NOMO-1 treated with dmso at 0.1 percent for 144 hours (cell line): ENCODE results near the gene PYY.
"Not testable (repeated sequence)": the region's sequence is repeated elsewhere in the genome, so short reads cannot be mapped to it uniquely, and the experiment has no call there.

Experiments used
- DNase-seq: peaks from one replicate; lab custom pipeline; 2025; ENCODE audit not compliant: unreplicated experiment; lab: John Stamatoyannopoulos, UW

The PYY gene

GRCh38 chr17:43953746-43954145, at the start of gene PYY:
Gene PYY, minus strand, starts transcription at chr17:43953940. Its CDS starts 457 bp downstream, at chr17:43953483.
- no peak for DNase-seq

GRCh38 chr17:44002141-44002848, 48.6 kb upstream of the PYY start:
- DNase-seq: no peak

GRCh38 chr17:44001461-44001920, 47.8 kb upstream of the PYY start:
- no peak for DNase-seq

DNA sequence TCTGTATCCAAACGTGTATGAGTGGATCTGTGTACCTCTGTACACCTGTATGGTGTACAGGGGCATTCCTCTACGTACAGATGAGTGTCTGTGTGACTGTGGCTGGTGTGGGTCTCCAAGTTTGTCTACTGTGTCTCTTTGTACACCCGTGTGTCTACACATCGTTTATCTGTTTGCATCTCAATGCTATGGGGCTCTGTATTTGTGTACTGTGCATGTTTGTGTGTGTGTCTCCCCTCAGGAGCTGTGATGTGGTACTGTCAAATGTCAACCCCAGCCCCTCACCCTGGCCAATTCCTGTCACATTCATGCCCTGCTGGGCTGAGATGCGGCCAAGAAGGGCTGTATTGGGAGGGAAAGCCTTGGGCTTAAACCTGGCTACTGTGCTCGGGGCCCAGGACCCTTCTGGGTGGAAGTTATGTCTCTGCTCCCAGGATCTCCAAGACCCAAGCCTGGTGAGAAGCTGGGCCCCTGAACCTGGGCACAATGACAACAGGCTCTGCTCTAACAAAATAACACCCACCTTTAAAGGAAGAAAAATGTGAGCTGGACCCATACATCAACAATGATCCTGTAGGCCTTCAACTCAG, 47.2 kb upstream of the PYY start:
- no peak for DNase-seq

GRCh38 chr17:44000141-44000860, 46.6 kb upstream of the PYY start:
- DNase-seq: no peak

GRCh38 chr17:43999024-43999423, 45.3 kb upstream of the PYY start:
- no peak for DNase-seq

- DNase-seq: peak; percentile 15
These were observed 44.8 kb upstream of the PYY start for GRCh38 chr17:43998552-43998951.

- not testable (repeated sequence) for DNase-seq
These were observed 43.4 kb upstream of the PYY start for GRCh38 chr17:43997180-43997579.

GRCh38 chr17:43995150-43995471, 41.4 kb upstream of the PYY start:
- DNase-seq: no peak

GRCh38 chr17:43994272-43995149, 40.8 kb upstream of the PYY start:
- DNase-seq: no peak

DNA sequence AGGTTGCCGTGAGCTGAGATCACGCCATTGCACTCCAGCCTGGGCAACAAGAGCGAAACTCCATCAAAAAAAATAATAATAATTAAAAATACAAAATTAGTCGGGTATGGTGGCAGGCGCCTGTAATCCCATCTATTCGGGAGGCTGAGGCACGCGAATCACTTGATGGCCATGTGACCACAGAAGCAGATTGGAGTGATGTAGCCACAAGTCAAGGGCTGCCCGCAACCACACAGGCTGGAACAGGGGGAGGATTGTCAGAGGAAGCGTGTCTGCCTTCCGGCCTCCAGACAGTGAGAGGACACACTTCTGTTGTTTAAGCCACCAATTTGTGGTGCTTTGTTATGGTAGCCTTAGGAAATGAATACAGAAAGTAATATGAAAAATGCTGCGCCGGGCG, 38.9 kb upstream of the PYY start:
- no peak for DNase-seq

DNA sequence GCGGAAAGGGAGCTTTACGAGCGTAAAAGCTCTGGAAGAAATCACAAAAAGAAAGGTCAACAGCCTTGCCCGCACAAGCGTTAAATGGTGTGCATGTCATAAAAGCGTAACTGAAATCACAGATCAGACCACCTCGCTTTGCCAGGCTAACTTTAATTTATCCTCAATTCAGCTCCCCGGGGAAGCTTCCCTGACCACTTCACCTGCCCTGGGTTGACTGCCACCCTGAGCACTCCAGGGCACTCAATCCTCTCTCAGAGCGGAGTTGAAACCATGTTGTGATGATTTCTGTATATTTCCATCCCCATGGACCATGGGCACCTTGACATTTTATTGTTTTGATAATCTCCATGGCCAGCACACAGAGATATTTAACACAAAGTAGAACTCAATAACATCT, 34.6 kb upstream of the PYY start:
- DNase-seq: no peak

DNA sequence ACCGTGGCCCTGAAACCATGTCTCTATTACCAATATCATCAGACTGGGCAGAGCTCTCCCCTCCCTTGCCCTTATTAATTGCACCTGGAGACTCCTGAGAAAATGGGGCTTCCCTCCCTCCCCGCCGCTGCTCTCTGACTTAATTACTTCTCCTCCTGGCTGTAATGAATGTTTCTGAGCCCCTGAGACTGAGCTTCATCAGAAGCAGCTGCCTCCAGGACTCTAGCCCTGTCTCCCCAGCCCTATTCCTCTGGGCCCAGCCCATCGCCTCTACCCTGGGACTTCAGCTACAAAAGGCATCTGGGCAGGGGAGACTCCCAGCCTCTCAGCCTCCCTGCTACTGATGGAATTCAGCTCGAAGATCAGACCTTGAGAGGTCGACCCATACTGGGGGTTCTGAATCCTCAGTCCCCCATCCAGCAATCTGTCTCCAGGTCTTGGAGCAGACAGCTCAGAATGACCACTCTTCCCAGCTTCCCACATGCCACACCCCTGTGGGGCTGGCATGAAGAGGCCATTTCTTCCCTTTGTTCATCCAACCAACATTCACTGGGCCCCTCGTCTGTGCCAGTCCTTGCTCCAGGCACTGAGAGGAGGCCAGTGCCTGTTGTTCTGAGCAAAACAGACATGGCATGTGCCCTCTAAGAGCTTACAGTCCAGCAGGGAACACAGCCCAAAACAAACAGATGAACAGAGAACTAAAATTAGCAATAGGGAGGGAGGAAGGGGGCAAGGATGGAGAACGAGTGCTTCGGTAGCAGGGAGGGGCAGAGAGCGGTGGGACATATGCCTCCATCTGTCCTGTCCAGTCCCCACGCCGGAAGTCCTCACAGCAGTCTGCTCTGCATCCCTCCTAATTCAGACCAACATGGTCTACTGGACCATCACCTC, 33.6 kb upstream of the PYY start:
- DNase-seq: no peak

- no peak for DNase-seq
These were observed 32.7 kb upstream of the PYY start for GRCh38 chr17:43986225-43986981.

DNA sequence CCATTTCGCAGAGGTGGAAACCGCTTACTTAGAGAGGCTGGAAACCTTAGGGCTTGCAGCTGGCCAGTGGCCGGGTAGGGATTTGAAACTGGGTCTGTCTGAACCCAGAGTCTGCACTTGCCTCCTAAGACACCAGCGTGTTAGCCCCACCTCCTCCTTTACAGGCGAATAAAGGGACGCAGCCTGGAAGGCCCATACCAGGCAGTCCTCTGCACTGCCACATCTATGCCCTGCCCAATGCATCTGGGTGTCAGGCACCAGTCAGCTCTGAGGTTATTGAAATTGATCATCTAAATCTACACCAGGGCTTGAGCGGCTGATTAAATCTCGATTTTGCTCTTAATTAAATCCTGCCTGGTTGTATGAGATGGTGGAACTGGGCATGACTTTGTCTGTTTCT, 30.8 kb upstream of the PYY start:
- DNase-seq: no peak

DNA sequence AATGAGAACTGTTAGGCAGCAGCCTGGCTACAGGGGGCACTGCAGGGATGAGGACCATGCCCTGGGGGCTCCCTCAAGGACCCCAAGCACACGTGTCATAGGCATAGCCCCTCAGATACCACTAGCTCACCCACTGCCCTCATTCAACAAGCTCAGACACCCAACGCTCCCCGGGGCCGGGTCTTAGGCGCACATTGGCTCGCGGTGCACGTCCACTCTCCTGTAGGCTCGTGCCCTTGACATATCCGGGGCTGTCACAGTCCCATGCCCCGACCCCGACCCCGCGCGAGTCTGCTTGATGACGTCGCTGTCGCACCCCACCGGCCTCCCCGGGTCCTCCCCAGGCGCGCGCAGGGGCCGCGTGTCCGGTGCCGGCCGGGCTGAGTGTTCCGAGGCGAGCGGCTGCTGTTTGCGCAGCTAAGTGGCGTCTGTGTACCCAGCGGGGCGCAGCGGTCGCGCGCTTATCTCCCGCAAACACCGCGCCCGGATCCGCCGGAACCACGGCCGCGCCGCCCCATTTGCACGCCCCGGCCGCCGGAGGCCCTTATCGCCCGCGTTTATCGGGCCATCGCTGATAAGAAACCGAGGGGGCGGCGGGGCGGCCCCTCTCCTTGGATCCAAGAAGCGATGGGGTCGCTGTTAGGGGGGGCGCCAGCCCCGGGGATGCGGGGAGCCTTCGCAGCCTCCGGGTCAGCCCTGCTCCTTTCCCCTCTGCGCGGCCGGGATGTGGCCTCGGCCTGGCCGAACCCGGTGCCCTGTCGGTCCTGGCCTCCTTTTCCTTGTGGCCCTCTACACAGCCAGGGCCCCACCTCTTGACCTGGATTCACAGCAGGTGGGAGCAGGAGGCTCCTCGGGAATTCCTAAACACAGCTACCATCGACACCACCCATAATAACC, 30.0 kb upstream of the PYY start:
- DNase-seq: no peak

DNA sequence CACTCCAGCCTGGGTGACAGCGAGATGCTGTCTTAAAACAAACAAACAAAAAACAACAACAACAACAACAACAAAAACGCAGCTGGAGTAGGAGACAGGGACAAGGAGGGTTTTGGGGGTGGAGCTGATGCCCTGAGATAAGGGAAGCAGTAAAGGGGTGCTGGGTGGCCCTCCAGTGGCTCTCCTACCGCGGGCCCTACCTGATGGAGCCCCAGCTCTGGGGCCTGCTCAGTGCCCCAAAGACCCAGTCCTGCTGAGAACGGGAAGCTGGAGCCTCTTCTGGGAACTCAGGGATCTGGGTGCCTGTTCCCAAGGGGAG, 29.4 kb upstream of the PYY start:
- no peak for DNase-seq

- DNase-seq: no peak
These were observed 28.4 kb upstream of the PYY start for GRCh38 chr17:43982171-43982570.

DNA sequence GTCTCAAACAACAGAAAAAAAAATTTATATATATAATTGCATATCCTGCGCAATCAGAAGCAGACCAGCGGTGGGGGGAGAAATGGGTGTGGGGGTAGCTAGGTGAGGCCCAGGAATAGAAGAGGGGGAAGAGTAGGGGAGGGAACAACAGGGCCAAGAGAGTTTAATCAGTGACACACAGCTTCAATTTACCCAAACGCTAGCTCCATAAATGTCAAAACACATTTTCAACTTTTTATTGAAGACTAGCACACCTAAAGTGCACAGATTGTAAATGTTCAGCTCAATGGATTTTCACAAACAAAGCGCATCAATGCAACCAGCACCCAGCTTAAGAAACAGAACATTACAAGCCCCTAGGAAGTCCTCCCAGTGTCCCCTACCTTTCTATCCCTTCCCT, 25.9 kb upstream of the PYY start:
- DNase-seq: no peak
